HCT116 (cell line): Measurements from ENCODE around the gene ZNF575. TPM values are rescaled to one million over a fixed set of nuclear protein-coding genes. Genes with fewer than 3 reads are reported as not detected.

Experiments used
- ATAC-seq: fragments of 200-7000 bp; cut with Tn5 transposase; 2 replicates; pipeline ENCODE4 v1.9.1; 2020; ENCODE audit warnings: mild to moderate bottlenecking, moderate library complexity
- BruUV-seq: library from RNA; stranded (reverse); fragments of 400-500 nt; replicated peaks from 2 replicates; lab custom pipeline; 2021; lab: Mats Ljungman, UMichigan
- CTCF ChIA-PET: fragments of 300-600 bp; sonication (Branson Sonifier 250); formaldehyde crosslinking; loops from one replicate; lab custom pipeline; 2021; ENCODE audit warnings: antibody characterized with exemption; lab: Charles Lee
- POLR2A ChIA-PET: fragments of 300-600, 350-600 bp; sonication (Branson Sonifier 250); formaldehyde crosslinking; loops from one replicate; lab custom pipeline; 2021; ENCODE audit warnings: antibody characterized with exemption; lab: Charles Lee
- RAD21 ChIA-PET, 2 experiments: fragments of 300-600 bp; sonication (Branson Sonifier 250); formaldehyde crosslinking; loops; one replicate each; lab custom pipeline; 2023; ENCODE audit warnings: low total read pairs in 2 of 2; ENCODE audit not compliant: uncharacterized antibody in 2 of 2, unreplicated experiment in 2 of 2, low non-redundant PET in 1 of 2; lab: Charles Lee
- DNase-seq: peaks from one replicate; pipeline ENCODE4 v3.0.0-alpha.2; 2010; ENCODE audit warnings: low read depth, low spot score
- H2AFZ ChIP-seq: fragments of 200-600 bp; shearing (Covaris generic), sonication (generic); 2 replicates; pipeline ENCODE4 v1.6.1; 2017; ENCODE audit warnings: low read depth, mixed run types, mixed read lengths, antibody characterized with exemption, low read length; ENCODE audit not compliant: poor library complexity, severe bottlenecking
- H3K27ac ChIP-seq: 2 replicates; pipeline ENCODE4 v1.5.1; 2012; ENCODE audit warnings: low read depth, low read length
- H3K27me3 ChIP-seq: fragments of 200-600 bp; sonication (generic); 2 replicates; pipeline ENCODE4 v1.6.1; 2016; ENCODE audit warnings: mixed run types, low read length, mixed read lengths; ENCODE audit not compliant: insufficient read depth
- H3K36me3 ChIP-seq, 2 experiments: fragments of 200-500 bp in 1 of 2; fragments of 200-600 bp in 1 of 2; sonication (Bioruptor generic) in 1 of 2; sonication (generic) in 1 of 2; 2 replicates each; pipeline versions ENCODE4 v1.5.1 to v1.6.1; 2014 to 2016; ENCODE audit warnings: low read length in 2 of 2, inconsistent platforms in 1 of 2, mixed read lengths in 1 of 2, mixed run types in 1 of 2; ENCODE audit not compliant: insufficient read depth in 2 of 2, control insufficient read depth in 1 of 2
- H3K4me1 ChIP-seq, 2 experiments: fragments of 200-600 bp in 1 of 2; sonication (generic) in 1 of 2; 2 replicates each; pipeline versions ENCODE4 v1.5.1 to v1.6.1; 2012 to 2017; ENCODE audit warnings: low read length in 2 of 2, inconsistent platforms in 1 of 2, mild to moderate bottlenecking in 1 of 2, mixed read lengths in 1 of 2, mixed run types in 1 of 2, moderate library complexity in 1 of 2; ENCODE audit not compliant: insufficient read depth in 2 of 2, control insufficient read depth in 1 of 2
- H3K4me2 ChIP-seq: fragments of 200-600 bp; sonication (generic); 2 replicates; pipeline ENCODE4 v1.6.1; 2017; ENCODE audit warnings: mixed run types, low read length, mixed read lengths
- H3K4me3 ChIP-seq, 2 experiments: fragments of 200-600 bp in 1 of 2; sonication (generic) in 1 of 2; replicated peaks in 1 of 2; 2 replicates each; pipeline ENCODE4 v1.5.1; 2011 to 2016; ENCODE audit warnings: low read length in 2 of 2, control low read depth in 1 of 2, low read depth in 1 of 2, mild to moderate bottlenecking in 1 of 2, mixed read lengths in 1 of 2, mixed run types in 1 of 2
- H3K79me2 ChIP-seq: fragments of 200-600 bp; sonication (generic); 2 replicates; pipeline ENCODE4 v1.6.1; 2017; ENCODE audit warnings: mild to moderate bottlenecking, mixed run types, low read length, moderate library complexity, mixed read lengths; ENCODE audit not compliant: insufficient read depth
- H3K9ac ChIP-seq: fragments of 200-600 bp; sonication (generic); 2 replicates; pipeline ENCODE4 v1.6.1; 2016; ENCODE audit warnings: low read length, mixed read lengths
- H3K9me2 ChIP-seq: fragments of 200-600 bp; sonication (generic), shearing (Covaris generic); 2 replicates; pipeline ENCODE4 v1.6.1; 2017; ENCODE audit warnings: mixed run types, mild to moderate bottlenecking, moderate library complexity; ENCODE audit not compliant: insufficient read depth
- H3K9me3 ChIP-seq, 2 experiments: fragments of 200-500 bp in 1 of 2; fragments of 200-600 bp in 1 of 2; sonication (Bioruptor generic) in 1 of 2; sonication (generic) in 1 of 2; 2 replicates each; pipeline ENCODE4 v1.6.1; 2014 to 2017; ENCODE audit warnings: low read length in 2 of 2, mixed read lengths in 2 of 2, inconsistent platforms in 1 of 2, low read depth in 1 of 2, mild to moderate bottlenecking in 1 of 2, mixed run types in 1 of 2, moderate library complexity in 1 of 2; ENCODE audit not compliant: control insufficient read depth in 1 of 2, insufficient read depth in 1 of 2
- H4K20me1 ChIP-seq: fragments of 200-600 bp; sonication (generic), shearing (Covaris generic); 2 replicates; pipeline ENCODE4 v1.6.1; 2017; ENCODE audit warnings: mixed run types, mild to moderate bottlenecking, moderate library complexity; ENCODE audit not compliant: insufficient read depth
- CBX3 ChIP-seq: IDR thresholded peaks from 2 replicates; pipeline ENCODE4 v1.6.1; 2012; ENCODE audit warnings: low read depth
- CEBPB ChIP-seq: IDR thresholded peaks from 2 replicates; pipeline ENCODE4 v1.6.1; 2012; ENCODE audit warnings: low read depth
- EGR1 ChIP-seq: IDR thresholded peaks from 2 replicates; pipeline ENCODE4 v1.6.1; 2012; ENCODE audit warnings: low read depth
- JUND ChIP-seq: IDR thresholded peaks from 2 replicates; pipeline ENCODE4 v1.6.1; 2012
- POLR2A ChIP-seq: IDR thresholded peaks from 2 replicates; pipeline ENCODE4 v1.7.0; 2011; ENCODE audit warnings: borderline replicate concordance; ENCODE audit not compliant: insufficient read depth, insufficient read length; ENCODE audit errors: extremely low read depth
- POLR2AphosphoS5 ChIP-seq: IDR thresholded peaks from 2 replicates; pipeline ENCODE4 v1.6.1; 2011; ENCODE audit warnings: mild to moderate bottlenecking, low read depth, low read length, moderate library complexity
- SIN3A ChIP-seq: IDR thresholded peaks from 2 replicates; pipeline ENCODE4 v1.6.1; 2012; ENCODE audit warnings: low read depth
- SP1 ChIP-seq: IDR thresholded peaks from 2 replicates; pipeline ENCODE4 v1.6.1; 2012; ENCODE audit warnings: low read depth
- YY1 ChIP-seq: IDR thresholded peaks from 2 replicates; pipeline ENCODE4 v1.6.1; 2011; ENCODE audit warnings: low read length, low read depth, moderate library complexity, mild to moderate bottlenecking; ENCODE audit not compliant: insufficient replicate concordance; ENCODE audit errors: extremely low read depth
- ZFX ChIP-seq: fragments of 450-650 bp; IDR thresholded peaks from 2 replicates; pipeline ENCODE4 v1.6.1; 2017
- ZNF274 ChIP-seq: fragments of 200-500 bp; sonication (Bioruptor generic); IDR thresholded peaks from 2 replicates; pipeline ENCODE4 v1.6.1; 2014; ENCODE audit warnings: mild to moderate bottlenecking, low read depth, low read length, inconsistent platforms
- intact Hi-C: fragments of 100-400 bp; cut with micrococcal nuclease; formaldehyde crosslinking; loops from 2 replicates; pipeline ENCODE4 v1.10.0; 2022
- total RNA-seq: library from RNA; stranded (reverse); gene quantifications from one replicate; pipeline ENCODE4 v1.2.1, GENCODE V29; 2021; ENCODE audit not compliant: unreplicated experiment
- TF ChIP-seq, protein P1 (sequence below): IDR thresholded peaks from 2 replicates; pipeline ENCODE4 v1.6.1; 2012
- TF ChIP-seq, protein P2 (sequence below): IDR thresholded peaks from 2 replicates; pipeline ENCODE4 v1.6.1; 2012
- TF ChIP-seq, protein P3 (sequence below): IDR thresholded peaks from 2 replicates; pipeline ENCODE4 v1.6.1; 2012; ENCODE audit warnings: low read depth

The ZNF575 gene
- total RNA-seq, 1 experiment from 2014 or later, result 1.9 TPM

DNA sequence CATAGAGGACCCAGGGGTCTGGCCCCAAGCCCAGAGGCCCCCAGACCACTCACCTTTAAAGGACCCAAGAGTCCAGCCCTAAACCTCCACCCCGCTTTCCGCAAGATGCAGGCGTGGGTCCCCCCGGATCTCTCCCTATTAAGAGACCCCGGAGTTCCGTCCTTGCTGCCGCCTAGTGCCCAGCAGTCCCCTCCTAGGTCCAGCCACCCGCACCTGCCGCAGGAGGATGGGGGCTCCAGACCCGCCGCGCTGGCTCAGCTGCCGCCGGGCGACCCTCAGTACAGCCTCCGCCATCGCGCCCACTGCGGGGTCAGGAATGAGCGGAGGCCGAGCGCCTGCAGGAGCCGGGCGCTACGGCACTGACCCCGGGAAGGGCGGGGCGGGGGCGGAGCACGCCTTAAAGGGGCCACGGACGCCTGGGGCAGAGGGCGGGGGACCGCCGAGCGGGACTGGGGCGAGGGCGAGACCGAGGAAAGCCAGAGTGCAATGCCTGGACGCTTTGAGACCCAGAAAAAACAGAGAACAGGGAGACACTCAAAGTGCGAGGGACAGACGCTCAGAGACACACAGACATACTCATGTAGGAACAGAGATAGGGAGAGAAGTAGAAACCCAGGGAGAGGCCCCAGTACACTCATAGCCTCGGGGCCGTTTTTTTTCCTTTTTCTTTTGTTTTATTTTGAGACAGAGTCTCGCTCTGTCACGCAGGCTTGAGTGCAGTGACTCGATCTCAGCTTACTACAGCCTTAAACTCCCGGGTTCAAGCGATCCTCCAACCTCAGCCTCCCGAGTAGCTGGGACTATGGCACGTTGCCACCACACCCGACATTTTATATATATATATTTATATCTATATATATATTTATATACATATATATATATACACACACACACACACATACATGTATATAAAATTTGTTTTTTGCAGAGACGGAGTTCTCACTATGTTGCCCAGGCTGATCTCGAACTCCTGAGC is 5.8 kb upstream of the ZNF575 start, which contains the start of gene ETHE1:
Gene ETHE1 (minus strand): TSS at position 318 of the 976 bp plus-strand sequence. CDS start 24 bp downstream, at position 294.
- intact Hi-C loops, result loop anchor here (2.0 kb wide), 1 partner anchor 70 kb away; the partner anchor contains the start of genes IRGQ and ZNF576
- Histone ChIP-seq H4K20me1 (no peaks in the 10 kb centered on the region), H3K79me2 (peaks cover 41% of the 10 kb centered on the region), H3K27me3 (no peaks in the 10 kb centered on the region), H3K9me2 (no peaks in the 10 kb centered on the region), H3K4me2 (peak within 1 kb of the TSS; percentile 94), H2AFZ (peak within 1 kb of the TSS; percentile 78), H3K4me3 (peak within 1 kb of the TSS; percentile 87 to 100), H3K9me3 (no peaks in the 10 kb centered on the region), H3K9ac (peak within 1 kb of the TSS; percentile 93), H3K4me1 (peaks cover 41 to 73% of the 10 kb centered on the region in 2 experiments), H3K36me3 (no peaks in the 10 kb centered on the region; a peak in 1 of 4 replicates), H3K27ac (peak within 1 kb of the TSS; percentile 76)
- no TSS peak for BruUV-seq
- DNase-seq (no peak), ATAC-seq (peak; percentile 84)
- CTCF ChIA-PET, result interaction anchor here (1.5 to 2.7 kb wide), 2 partner anchors 7 to 28 kb away, joined by 5 to 12 read pairs; no protein-coding TSS in a partner anchor
- RAD21 ChIA-PET, result interaction anchor here in 1 of 2 experiments (0.6 kb wide), 1 partner anchor 160 kb away, joined by 4 read pairs; no protein-coding TSS in a partner anchor
- POLR2A ChIA-PET, result interaction anchor here (1.2 to 1.6 kb wide), 4 partner anchors 9 to 238 kb away, joined by 3 read pairs; no protein-coding TSS in a partner anchor
- TF ChIP-seq JUND (no peak), ZNF274 (no peak), POLR2AphosphoS5 (peak; percentile 97), SP1 (peak; percentile 90), POLR2A (peak; percentile 66), CEBPB (no peak), CBX3 (no peak), YY1 (peak; percentile 58), SIN3A (peak; percentile 87), ZFX (peak; percentile 52; the same call in 1 of the 2 replicates), EGR1 (peak; percentile 78)
- TF ChIP-seq, protein P1, sequence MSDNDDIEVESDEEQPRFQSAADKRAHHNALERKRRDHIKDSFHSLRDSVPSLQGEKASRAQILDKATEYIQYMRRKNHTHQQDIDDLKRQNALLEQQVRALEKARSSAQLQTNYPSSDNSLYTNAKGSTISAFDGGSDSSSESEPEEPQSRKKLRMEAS, result peak; percentile 88
- TF ChIP-seq, protein P2, sequence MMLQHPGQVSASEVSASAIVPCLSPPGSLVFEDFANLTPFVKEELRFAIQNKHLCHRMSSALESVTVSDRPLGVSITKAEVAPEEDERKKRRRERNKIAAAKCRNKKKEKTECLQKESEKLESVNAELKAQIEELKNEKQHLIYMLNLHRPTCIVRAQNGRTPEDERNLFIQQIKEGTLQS, result no peak
- TF ChIP-seq, protein P3, sequence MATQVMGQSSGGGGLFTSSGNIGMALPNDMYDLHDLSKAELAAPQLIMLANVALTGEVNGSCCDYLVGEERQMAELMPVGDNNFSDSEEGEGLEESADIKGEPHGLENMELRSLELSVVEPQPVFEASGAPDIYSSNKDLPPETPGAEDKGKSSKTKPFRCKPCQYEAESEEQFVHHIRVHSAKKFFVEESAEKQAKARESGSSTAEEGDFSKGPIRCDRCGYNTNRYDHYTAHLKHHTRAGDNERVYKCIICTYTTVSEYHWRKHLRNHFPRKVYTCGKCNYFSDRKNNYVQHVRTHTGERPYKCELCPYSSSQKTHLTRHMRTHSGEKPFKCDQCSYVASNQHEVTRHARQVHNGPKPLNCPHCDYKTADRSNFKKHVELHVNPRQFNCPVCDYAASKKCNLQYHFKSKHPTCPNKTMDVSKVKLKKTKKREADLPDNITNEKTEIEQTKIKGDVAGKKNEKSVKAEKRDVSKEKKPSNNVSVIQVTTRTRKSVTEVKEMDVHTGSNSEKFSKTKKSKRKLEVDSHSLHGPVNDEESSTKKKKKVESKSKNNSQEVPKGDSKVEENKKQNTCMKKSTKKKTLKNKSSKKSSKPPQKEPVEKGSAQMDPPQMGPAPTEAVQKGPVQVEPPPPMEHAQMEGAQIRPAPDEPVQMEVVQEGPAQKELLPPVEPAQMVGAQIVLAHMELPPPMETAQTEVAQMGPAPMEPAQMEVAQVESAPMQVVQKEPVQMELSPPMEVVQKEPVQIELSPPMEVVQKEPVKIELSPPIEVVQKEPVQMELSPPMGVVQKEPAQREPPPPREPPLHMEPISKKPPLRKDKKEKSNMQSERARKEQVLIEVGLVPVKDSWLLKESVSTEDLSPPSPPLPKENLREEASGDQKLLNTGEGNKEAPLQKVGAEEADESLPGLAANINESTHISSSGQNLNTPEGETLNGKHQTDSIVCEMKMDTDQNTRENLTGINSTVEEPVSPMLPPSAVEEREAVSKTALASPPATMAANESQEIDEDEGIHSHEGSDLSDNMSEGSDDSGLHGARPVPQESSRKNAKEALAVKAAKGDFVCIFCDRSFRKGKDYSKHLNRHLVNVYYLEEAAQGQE, result no peak
